PFSK-1 (cell line): ENCODE measurements around the gene INTS6.

Source experiments
- POLR2AphosphoS5 ChIP-seq: IDR thresholded peaks from 2 replicates; pipeline ENCODE4 v1.6.1; 2012; ENCODE audit warnings: low read depth, mild to moderate bottlenecking, control low read depth, low read length, moderate library complexity
- REST ChIP-seq, 2 experiments: IDR thresholded peaks; 2 replicates each; pipeline versions ENCODE4 v1.6.1 to v1.8.0; 2011 to 2012; ENCODE audit warnings: low read depth in 2 of 2, low read length in 2 of 2, control low read depth in 1 of 2, inconsistent platforms in 1 of 2, mild to moderate bottlenecking in 1 of 2, moderate library complexity in 1 of 2; ENCODE audit not compliant: insufficient read depth in 1 of 2
- SIN3A ChIP-seq: IDR thresholded peaks from 2 replicates; pipeline ENCODE4 v1.6.1; 2012; ENCODE audit warnings: mild to moderate bottlenecking, low read length, moderate library complexity, borderline replicate concordance; ENCODE audit not compliant: insufficient read depth
- TAF1 ChIP-seq: IDR thresholded peaks from 2 replicates; pipeline ENCODE4 v1.6.1; 2012; ENCODE audit warnings: low read length, control low read depth, borderline replicate concordance; ENCODE audit not compliant: insufficient read depth

- TF ChIP-seq SIN3A (no peak), POLR2AphosphoS5 (no peak), TAF1 (no peak), REST (IDR thresholded peaks at IDR 0.05; ENCODE audit: insufficient read depth in 1 of 2, low read depth in 2 of 2, low read length in 2 of 2) (no peak)
Measured at GRCh38 chr13:51359352-51359751, 93.5 kb downstream of the INTS6 start.
